Measurements from ENCODE around the gene CAV2. TPM values are rescaled to one million over a fixed set of nuclear protein-coding genes. Genes with fewer than 3 reads are reported as not detected.
A peak's percentile ranks its signal among the peaks of the same experiment; 100 is the strongest.

Gene CAV2
- total RNA-seq, 2 donors from 2014 or later: 23.2 to 49.6 TPM

- H3K9me3 ChIP-seq: no peaks in the 10 kb centered on the region
- no peak overlapping the region for H3K27ac ChIP-seq
- no peaks in the 10 kb centered on the region for H3K36me3 ChIP-seq
- H3K4me3 ChIP-seq: no peak overlapping the region
- TF ChIP-seq POLR2A (IDR thresholded peaks at IDR 0.05) (no peak), POLR2AphosphoS5 (IDR thresholded peaks at IDR 0.05) (no peak), CTCF (IDR thresholded peaks at IDR 0.05) (no peak)
- no peaks in the 10 kb centered on the region for H3K4me1 ChIP-seq (replicated peaks)
- H3K27me3 ChIP-seq (replicated peaks; ENCODE audit: insufficient read depth): no peaks in the 10 kb centered on the region
- DNase-seq (ENCODE audit: low spot score): no peak
- WGBS: 98% methylated on average over 2 of the region's 2 CpGs
- intact Hi-C loops (cut with DNase I): no loop called here
Observed at GRCh38 chr7:116494472-116494871, 5.1 kb upstream of the CAV2 start.

GRCh38 chr7:116495736-116496135, 3.8 kb upstream of the CAV2 start:
- no peaks in the 10 kb centered on the region for H3K36me3 ChIP-seq
- no peak for DNase-seq (ENCODE audit: low spot score)
- H3K9me3 ChIP-seq: no peaks in the 10 kb centered on the region
- H3K27me3 ChIP-seq (replicated peaks; ENCODE audit: insufficient read depth): no peaks in the 10 kb centered on the region
- H3K27ac ChIP-seq: no peak overlapping the region
- no peak overlapping the region for H3K4me3 ChIP-seq
- intact Hi-C loops (cut with DNase I): no loop called here
- TF ChIP-seq POLR2AphosphoS5 (IDR thresholded peaks at IDR 0.05) (no peak), POLR2A (IDR thresholded peaks at IDR 0.05) (no peak), CTCF (IDR thresholded peaks at IDR 0.05) (no peak)
- WGBS: 95% methylated on average over 1 of the region's 1 CpG
- no peaks in the 10 kb centered on the region for H3K4me1 ChIP-seq (replicated peaks)

- Histone ChIP-seq H3K4me3 (no peak overlapping the region), H3K27ac (no peak overlapping the region), H3K36me3 (no peaks in the 10 kb centered on the region), H3K27me3 (replicated peaks; ENCODE audit: insufficient read depth) (no peaks in the 10 kb centered on the region), H3K9me3 (no peaks in the 10 kb centered on the region), H3K4me1 (replicated peaks) (no peaks in the 10 kb centered on the region)
- no peak for DNase-seq (ENCODE audit: low spot score)
- WGBS: 94% methylated on average over 6 of the region's 6 CpGs
- intact Hi-C loops (cut with DNase I): no loop called here
- no peak for TF ChIP-seq POLR2A (IDR thresholded peaks at IDR 0.05)
- no peak for TF ChIP-seq POLR2AphosphoS5 (IDR thresholded peaks at IDR 0.05)
- TF ChIP-seq CTCF (IDR thresholded peaks at IDR 0.05): no peak
Observed at GRCh38 chr7:116496653-116497052, 2.9 kb upstream of the CAV2 start.

- Histone ChIP-seq H3K36me3 (no peaks in the 10 kb centered on the region), H3K4me1 (replicated peaks) (no peaks in the 10 kb centered on the region), H3K4me3 (no peak overlapping the region), H3K9me3 (no peaks in the 10 kb centered on the region), H3K27ac (no peak overlapping the region), H3K27me3 (replicated peaks; ENCODE audit: insufficient read depth) (no peaks in the 10 kb centered on the region)
- 72% methylated on average over 1 of the region's 1 CpG for WGBS
- DNase-seq (ENCODE audit: low spot score): no peak
- TF ChIP-seq CTCF (IDR thresholded peaks at IDR 0.05): no peak
- TF ChIP-seq POLR2A (IDR thresholded peaks at IDR 0.05): no peak
- no peak for TF ChIP-seq POLR2AphosphoS5 (IDR thresholded peaks at IDR 0.05)
- intact Hi-C loops (cut with DNase I): no loop called here
Observed at GRCh38 chr7:116497708-116498107, 1.8 kb upstream of the CAV2 start.

- H3K4me3 ChIP-seq: peak overlapping the region; percentile 53 to 56
- peak; percentile 73 for DNase-seq (ENCODE audit: low spot score)
- TF ChIP-seq POLR2A (IDR thresholded peaks at IDR 0.05) (peak; percentile 35), POLR2AphosphoS5 (IDR thresholded peaks at IDR 0.05) (peak; percentile 62), CTCF (IDR thresholded peaks at IDR 0.05) (no peak)
- peak overlapping the region; percentile 84 to 89 for H3K27ac ChIP-seq
- H3K9me3 ChIP-seq: no peaks in the 10 kb centered on the region
- no peaks in the 10 kb centered on the region for H3K27me3 ChIP-seq (replicated peaks; ENCODE audit: insufficient read depth)
- 6% methylated on average over 22 of the region's 36 CpGs for WGBS
- intact Hi-C loops (cut with DNase I): no loop called here
- H3K36me3 ChIP-seq: no peaks in the 10 kb centered on the region
- no peaks in the 10 kb centered on the region for H3K4me1 ChIP-seq (replicated peaks)
Observed at GRCh38 chr7:116500078-116500853, 728 bp downstream of the CAV2 start.
